Erythroblast (primary cell): ENCODE data around the gene NCK2.

Experiments used
- GATA1 ChIP-seq: IDR thresholded peaks from 2 replicates; pipeline ENCODE4 v1.6.1; 2011; ENCODE audit warnings: low read depth, mild to moderate bottlenecking, control low read depth, low read length, moderate library complexity
- POLR2A ChIP-seq: IDR thresholded peaks from 2 replicates; pipeline ENCODE4 v1.6.1; 2011; ENCODE audit warnings: mild to moderate bottlenecking, low read length

DNA sequence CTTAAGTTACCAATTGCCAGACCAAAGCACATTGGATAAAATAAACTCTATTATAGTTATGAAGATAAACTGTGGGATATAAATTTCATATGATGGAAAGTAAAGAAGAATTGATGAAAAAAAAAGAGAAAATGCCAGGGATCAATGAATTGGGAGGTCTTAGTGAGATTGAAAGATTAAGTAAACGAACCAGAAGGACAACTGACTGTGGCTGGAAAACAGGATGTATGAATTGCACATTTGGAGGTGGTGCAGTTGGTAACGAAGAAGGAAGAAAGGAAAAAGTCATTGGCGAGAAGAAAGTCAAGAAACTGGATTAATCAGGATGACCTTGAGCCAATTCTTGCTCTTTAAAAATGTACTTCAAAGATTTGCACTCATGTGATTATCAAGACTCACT, 166.7 kb downstream of the NCK2 start:
- TF ChIP-seq POLR2A (no peak), GATA1 (no peak)
